GM23248 (cell line): Measurements from ENCODE around the gene TRIM37. TPM values are rescaled to one million over a fixed set of nuclear protein-coding genes. Genes with fewer than 3 reads are reported as not detected.

ENCODE experiments used
- DNase-seq: peaks from one replicate; pipeline ENCODE4 v3.0.0-alpha.2; 2015
- H2AFZ ChIP-seq: fragments of 200-600 bp; sonication (generic); 2 replicates; pipeline ENCODE4 v1.6.1; 2016; ENCODE audit warnings: antibody characterized with exemption
- H3F3A ChIP-seq: fragments of 200-600 bp; sonication (generic); 2 replicates; pipeline ENCODE4 v1.6.1; 2016; ENCODE audit warnings: mild to moderate bottlenecking, antibody characterized with exemption, mixed run types; ENCODE audit not compliant: insufficient read depth
- H3K27ac ChIP-seq: fragments of 200-600 bp; sonication (generic); 2 replicates; pipeline ENCODE4 v1.5.1; 2016; ENCODE audit warnings: mild to moderate bottlenecking
- H3K27me3 ChIP-seq: fragments of 200-600 bp; sonication (generic); replicated peaks from 2 replicates; pipeline ENCODE4 v1.6.1; 2016; ENCODE audit warnings: mild to moderate bottlenecking; ENCODE audit not compliant: insufficient read depth
- H3K36me3 ChIP-seq: fragments of 200-600 bp; sonication (generic); 2 replicates; pipeline ENCODE4 v1.6.1; 2016; ENCODE audit warnings: low read depth, mild to moderate bottlenecking
- H3K4me1 ChIP-seq: fragments of 200-600 bp; sonication (generic); 2 replicates; pipeline ENCODE4 v1.6.1; 2016; ENCODE audit warnings: mild to moderate bottlenecking; ENCODE audit not compliant: insufficient read depth
- H3K4me2 ChIP-seq: fragments of 200-600 bp; sonication (generic); one replicate; pipeline ENCODE4 v1.6.1; 2016; ENCODE audit warnings: mild to moderate bottlenecking; ENCODE audit not compliant: unreplicated experiment
- H3K4me3 ChIP-seq: fragments of 200-600 bp; sonication (generic); 2 replicates; pipeline ENCODE4 v1.5.1; 2016; ENCODE audit warnings: mild to moderate bottlenecking
- H3K79me2 ChIP-seq: fragments of 200-600 bp; sonication (generic); 2 replicates; pipeline ENCODE4 v1.6.1; 2016; ENCODE audit warnings: mild to moderate bottlenecking; ENCODE audit not compliant: insufficient read depth
- H3K9ac ChIP-seq: fragments of 200-600 bp; sonication (generic); 2 replicates; pipeline ENCODE4 v1.6.1; 2016; ENCODE audit warnings: mild to moderate bottlenecking
- H3K9me2 ChIP-seq: fragments of 200-600 bp; sonication (generic); 2 replicates; pipeline ENCODE4 v1.6.1; 2016; ENCODE audit warnings: mixed run types, mild to moderate bottlenecking, moderate library complexity; ENCODE audit not compliant: insufficient read depth
- H3K9me3 ChIP-seq: fragments of 200-600 bp; sonication (generic); one replicate; pipeline ENCODE4 v1.6.1; 2017; ENCODE audit warnings: low read depth
- H4K20me1 ChIP-seq: fragments of 200-600 bp; sonication (generic); 2 replicates; pipeline ENCODE4 v1.6.0; 2016; ENCODE audit not compliant: insufficient read depth
- EZH2 ChIP-seq: fragments of 200-600 bp; sonication (generic); IDR thresholded peaks from 2 replicates; pipeline ENCODE4 v1.6.1; 2018; ENCODE audit warnings: antibody characterized with exemption, mild to moderate bottlenecking; ENCODE audit not compliant: insufficient read depth, poor library complexity, severe bottlenecking
- EZH2phosphoT487 ChIP-seq: fragments of 200-600 bp; sonication (generic); IDR thresholded peaks from 2 replicates; pipeline ENCODE4 v1.6.1; 2018; ENCODE audit warnings: antibody characterized with exemption, moderate library complexity, mild to moderate bottlenecking, low read depth; ENCODE audit not compliant: insufficient read depth
- WGBS, 2 experiments: methylation state at CpG; one replicate each; pipeline ENCODE4 v1.1.6; 2015 to 2017; ENCODE audit warnings: low lambda C conversion rate in 2 of 2, low coverage in 1 of 2; ENCODE audit errors: missing lambda C conversion rate in 2 of 2; 5-methylcytosine and 5-hydroxymethylcytosine counted together
- in situ Hi-C: fragments of 300-500 bp; cut with MboI; formaldehyde crosslinking; loops from 2 replicates; pipeline ENCODE4 v1.15.0; 2020
- polyA plus RNA-seq: library from polyadenylated mRNA; unstranded; fragments of >200 nt; fragmentation: Nextera tagmentation; extraction: Ambion mirVana; gene quantifications from 2 replicates; pipeline ENCODE4 v1.2.1, GENCODE V29; 2016
- total RNA-seq: library from RNA; depleted of rRNA; stranded (reverse); fragments of >200 nt; shearing (Covaris generic); gene quantifications from 2 replicates; pipeline ENCODE4 v1.2.3, GENCODE V29; 2014

Gene TRIM37
- total and polyA plus RNA-seq, 2 experiments from 2014 or later: 17.1 to 23.7 TPM

DNA sequence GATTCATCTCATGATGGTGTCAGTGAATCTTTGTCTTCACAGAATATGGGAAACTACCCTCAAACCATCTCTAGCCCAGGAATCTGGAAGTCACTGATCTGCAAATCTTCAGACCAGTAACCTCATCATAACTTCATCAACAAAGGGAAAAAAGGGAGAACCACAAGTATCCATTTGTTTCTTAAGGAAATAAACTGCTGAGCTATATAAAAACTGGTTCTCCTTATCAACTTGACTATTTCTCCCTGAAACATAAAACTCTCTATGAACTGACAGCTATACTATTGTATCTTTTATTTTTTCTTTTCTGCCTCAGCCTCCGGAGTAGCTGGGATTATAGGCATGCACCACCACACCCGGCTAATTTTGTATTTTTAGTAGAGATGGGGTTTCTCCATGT, 39.3 kb downstream of the TRIM37 start:
- H3K4me1 ChIP-seq: no peaks in the 10 kb centered on the region
- no peaks in the 10 kb centered on the region for H3K9me2 ChIP-seq
- no peaks in the 10 kb centered on the region for H3F3A ChIP-seq
- H3K9me3 ChIP-seq: no peaks in the 10 kb centered on the region
- 100% methylated on average over 2 of the region's 2 CpGs for WGBS, 2 experiments
- no peak overlapping the region for H2AFZ ChIP-seq
- H3K4me2 ChIP-seq: no peak overlapping the region
- H3K27me3 ChIP-seq: no peaks in the 10 kb centered on the region
- H3K27ac ChIP-seq: no peak overlapping the region
- H4K20me1 ChIP-seq: no peaks in the 10 kb centered on the region
- no peak for DNase-seq
- peaks cover 28% of the 10 kb centered on the region for H3K36me3 ChIP-seq
- H3K79me2 ChIP-seq: no peaks in the 10 kb centered on the region
- in situ Hi-C loops: no loop called here
- H3K4me3 ChIP-seq: no peak overlapping the region
- H3K9ac ChIP-seq: no peak overlapping the region
- no peak for TF ChIP-seq EZH2
- TF ChIP-seq EZH2phosphoT487: no peak

- no peak overlapping the region for H3K4me2 ChIP-seq
- 94 to 98% methylated on average over 2 of the region's 2 CpGs for WGBS, 2 experiments
- TF ChIP-seq EZH2phosphoT487: no peak
- no peak for TF ChIP-seq EZH2
- H2AFZ ChIP-seq: no peak overlapping the region
- no peaks in the 10 kb centered on the region for H3K27me3 ChIP-seq
- peaks cover 20% of the 10 kb centered on the region for H3K36me3 ChIP-seq
- no peaks in the 10 kb centered on the region for H3K79me2 ChIP-seq
- no peaks in the 10 kb centered on the region for H3F3A ChIP-seq
- no peak overlapping the region for H3K9ac ChIP-seq
- no peaks in the 10 kb centered on the region for H4K20me1 ChIP-seq
- no peak overlapping the region for H3K4me3 ChIP-seq
- no peaks in the 10 kb centered on the region for H3K4me1 ChIP-seq
- in situ Hi-C loops: no loop called here
- DNase-seq: no peak
- no peaks in the 10 kb centered on the region for H3K9me2 ChIP-seq
- H3K27ac ChIP-seq: no peak overlapping the region
- no peaks in the 10 kb centered on the region for H3K9me3 ChIP-seq
Observed at GRCh38 chr17:59062509-59062908, 44.2 kb downstream of the TRIM37 start.

- Histone ChIP-seq H3K9me3 (no peaks in the 10 kb centered on the region), H3K9ac (no peak overlapping the region), H3K4me3 (no peak overlapping the region), H2AFZ (no peak overlapping the region), H4K20me1 (no peaks in the 10 kb centered on the region), H3K36me3 (peaks cover 28% of the 10 kb centered on the region), H3K79me2 (no peaks in the 10 kb centered on the region), H3K9me2 (no peaks in the 10 kb centered on the region), H3F3A (no peaks in the 10 kb centered on the region), H3K4me2 (no peak overlapping the region), H3K27me3 (no peaks in the 10 kb centered on the region), H3K27ac (no peak overlapping the region), H3K4me1 (no peaks in the 10 kb centered on the region)
- DNase-seq: no peak
- in situ Hi-C loops: no loop called here
- TF ChIP-seq EZH2 (no peak), EZH2phosphoT487 (no peak)
- 97 to 98% methylated on average over 5 of the region's 5 CpGs for WGBS, 2 experiments
Observed at GRCh38 chr17:59056857-59057256, 49.8 kb downstream of the TRIM37 start.

- DNase-seq: no peak
- Histone ChIP-seq H3K9me2 (no peaks in the 10 kb centered on the region), H3K4me3 (no peak overlapping the region), H3K27me3 (no peaks in the 10 kb centered on the region), H4K20me1 (no peaks in the 10 kb centered on the region), H3K4me1 (no peaks in the 10 kb centered on the region), H3K79me2 (no peaks in the 10 kb centered on the region), H2AFZ (no peak overlapping the region), H3K36me3 (peaks cover 27% of the 10 kb centered on the region), H3F3A (no peaks in the 10 kb centered on the region), H3K9ac (no peak overlapping the region), H3K27ac (no peak overlapping the region), H3K4me2 (no peak overlapping the region), H3K9me3 (no peaks in the 10 kb centered on the region)
- TF ChIP-seq EZH2phosphoT487 (no peak), EZH2 (no peak)
- 10 to 25% methylated on average over 1 of the region's 1 CpG for whole genome bisulfite sequencing, 2 experiments
- in situ Hi-C loops: no loop called here
Observed at GRCh38 chr17:59049798-59050197, 56.9 kb downstream of the TRIM37 start.

GRCh38 chr17:59047616-59048015, 59.1 kb downstream of the TRIM37 start:
- H3F3A ChIP-seq: no peaks in the 10 kb centered on the region
- H3K27ac ChIP-seq: no peak overlapping the region
- H3K4me3 ChIP-seq: no peak overlapping the region
- H2AFZ ChIP-seq: no peak overlapping the region
- in situ Hi-C loops: no loop called here
- H3K4me1 ChIP-seq: no peaks in the 10 kb centered on the region
- H3K79me2 ChIP-seq: no peaks in the 10 kb centered on the region
- WGBS, 2 experiments: 16 to 27% methylated on average over 3 of the region's 3 CpGs
- H3K27me3 ChIP-seq: no peaks in the 10 kb centered on the region
- TF ChIP-seq EZH2phosphoT487 (no peak), EZH2 (no peak)
- H3K4me2 ChIP-seq: no peak overlapping the region
- peaks cover 34% of the 10 kb centered on the region for H3K36me3 ChIP-seq
- no peak for DNase-seq
- H3K9me3 ChIP-seq: no peaks in the 10 kb centered on the region
- H3K9me2 ChIP-seq: no peaks in the 10 kb centered on the region
- H4K20me1 ChIP-seq: no peaks in the 10 kb centered on the region
- H3K9ac ChIP-seq: no peak overlapping the region
